HG03565 (cell line): ENCODE measurements around the gene KRTAP21-1.
"Not testable (repeated sequence)": the region's sequence is repeated elsewhere in the genome, so short reads cannot be mapped to it uniquely, and the experiment has no call there.

Experiments
- ATAC-seq: cut with Tn5 transposase; IDR thresholded peaks from one replicate; pipeline ENCODE4 v1.9.1; 2021; ENCODE audit warnings: mild to moderate bottlenecking, moderate library complexity; ENCODE audit not compliant: unreplicated experiment

The KRTAP21-1 gene

DNA sequence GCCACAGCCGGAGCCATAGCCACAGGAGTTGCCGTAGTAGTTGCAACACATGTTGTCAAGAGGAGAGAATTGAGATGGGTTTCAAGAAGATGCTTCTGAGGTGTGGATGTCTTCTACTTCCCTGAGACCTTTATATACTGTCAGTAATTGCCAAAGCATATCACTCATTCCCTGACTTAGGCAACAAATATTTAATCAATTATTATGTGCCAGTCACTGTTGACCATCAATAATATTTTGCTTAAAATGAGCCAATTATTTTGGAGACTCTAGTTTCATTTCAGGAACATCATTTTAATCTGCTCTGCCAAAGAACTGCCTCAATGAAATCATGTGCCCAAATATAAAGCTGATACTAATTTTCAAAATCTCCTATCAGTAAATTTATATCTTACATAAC lies at the start of gene KRTAP21-1:
TSS of gene KRTAP21-1 (minus strand) at position 101 of the 400 bp plus-strand sequence. CDS start at position 51, 50 bp downstream.
- not testable (repeated sequence) for ATAC-seq

DNA sequence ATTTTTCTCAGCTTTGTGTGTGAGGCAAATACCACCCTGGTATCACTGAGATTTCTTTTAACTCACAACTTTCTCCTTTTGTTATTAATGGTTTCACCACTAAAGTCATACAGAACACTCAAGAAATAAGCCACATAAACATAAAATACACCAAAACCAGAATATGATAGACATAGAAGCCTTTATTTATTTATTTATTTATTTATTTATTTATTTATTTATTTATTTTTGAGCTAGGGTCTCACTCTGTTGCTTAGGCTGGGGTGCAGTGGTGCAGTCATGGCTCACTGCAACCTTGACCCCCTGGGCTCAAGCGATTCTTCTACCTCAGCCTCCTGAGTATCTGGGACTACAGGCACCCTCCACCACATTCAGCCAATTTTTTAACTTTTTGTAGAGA lies 45.4 kb upstream of the KRTAP21-1 start:
- no peak for ATAC-seq

DNA sequence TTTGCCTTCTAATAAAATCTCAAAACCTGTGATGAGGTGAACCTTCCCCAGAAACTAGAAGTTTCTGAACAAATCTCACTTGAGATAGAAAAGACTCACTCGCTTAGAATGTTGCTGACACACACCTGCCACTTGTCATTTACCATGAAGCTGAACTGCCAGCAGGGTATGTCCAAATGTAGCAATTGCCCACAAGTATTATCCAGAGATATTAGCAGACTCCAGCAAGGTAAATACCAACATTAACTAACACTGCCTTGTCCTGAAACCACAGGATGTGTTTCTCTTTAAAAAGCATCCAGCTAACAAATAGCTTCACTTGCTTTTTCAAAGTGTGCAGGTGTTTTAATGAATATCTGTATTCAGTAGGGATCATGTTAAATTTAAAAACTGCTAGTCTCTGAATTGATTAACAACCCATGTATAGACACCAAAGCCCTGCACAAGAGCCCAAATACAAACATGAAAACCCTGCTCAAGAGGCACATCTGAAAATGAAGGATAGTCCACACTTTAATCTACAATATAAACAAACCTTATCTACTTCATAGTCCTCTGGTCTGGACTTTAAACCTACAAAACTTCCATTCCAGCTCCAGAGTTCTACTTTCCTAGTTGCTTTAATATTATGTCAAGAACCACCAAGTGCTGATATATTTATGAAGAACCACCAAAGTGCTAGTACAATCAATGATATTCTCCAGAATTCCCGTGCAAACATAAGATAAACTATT lies 38.5 kb upstream of the KRTAP21-1 start:
- ATAC-seq, result no peak

DNA sequence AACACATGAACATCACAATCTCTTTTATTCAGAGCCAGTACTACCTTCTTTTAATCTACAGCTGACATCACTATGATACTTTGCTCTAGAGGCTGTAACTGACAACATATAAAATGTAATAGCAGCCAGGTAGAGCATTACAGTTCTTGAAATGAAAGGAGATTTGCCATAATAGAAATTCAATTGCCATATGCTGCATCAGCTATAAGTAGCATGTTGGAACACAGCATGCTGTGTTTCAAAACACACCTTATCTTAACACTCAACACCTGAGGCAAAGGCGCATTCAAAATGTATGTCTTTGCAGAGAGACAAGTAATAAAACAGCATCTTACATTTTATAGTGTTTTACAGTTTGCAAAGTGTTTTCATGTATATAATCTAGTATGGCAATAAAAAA lies 24.0 kb upstream of the KRTAP21-1 start:
- no peak for ATAC-seq

DNA sequence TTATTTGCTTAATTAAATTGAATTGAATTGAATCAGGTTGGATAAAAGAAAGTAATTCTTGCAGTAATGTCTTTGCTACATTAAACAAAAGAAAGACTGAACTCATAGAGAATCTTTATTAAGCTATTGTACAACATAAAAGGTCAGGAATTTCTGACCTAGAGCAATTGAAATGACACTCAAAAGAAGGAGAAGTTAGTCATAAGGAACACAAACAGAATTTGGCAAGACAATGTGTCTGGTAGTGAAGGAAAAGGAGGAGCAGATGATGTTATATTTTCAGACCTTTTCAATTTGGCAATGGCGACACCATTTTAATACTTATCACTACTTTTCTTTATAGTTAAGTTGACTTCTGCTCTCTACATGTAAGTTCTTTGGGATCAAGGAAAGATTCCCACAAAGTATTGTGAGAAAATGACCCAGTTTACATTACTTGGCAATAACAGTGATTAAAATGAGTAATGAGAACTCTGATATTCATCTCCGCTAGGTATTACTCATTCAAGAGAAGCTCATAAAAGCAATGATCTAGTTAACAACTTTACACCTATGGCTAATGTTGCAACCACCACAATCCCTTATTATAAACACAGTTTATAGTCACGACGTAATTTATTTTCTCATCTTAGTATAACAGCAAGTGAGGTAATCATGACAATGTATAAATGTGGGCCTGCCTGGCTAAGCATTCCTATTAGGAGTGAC lies 14.7 kb upstream of the KRTAP21-1 start:
- ATAC-seq, result no peak

DNA sequence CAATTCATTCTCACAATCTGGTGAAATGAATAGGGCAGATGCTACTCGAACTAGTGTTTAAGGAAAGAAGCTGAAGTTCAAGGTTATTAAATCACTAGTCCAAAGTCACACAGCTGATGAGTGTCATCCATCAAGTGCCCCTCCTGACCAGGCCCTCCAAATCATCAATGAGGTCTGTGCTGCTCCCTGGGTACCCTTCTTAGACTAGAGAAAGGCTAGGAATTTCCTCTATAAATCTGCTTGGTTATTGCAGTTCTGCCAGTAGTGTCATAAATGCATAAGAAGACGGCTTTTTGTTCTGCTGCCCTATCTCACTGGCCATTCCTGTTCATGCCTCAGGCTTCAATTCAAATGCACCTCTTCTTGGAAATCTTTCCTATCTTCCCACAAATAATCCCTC lies 5.5 kb upstream of the KRTAP21-1 start:
- ATAC-seq, result no peak

DNA sequence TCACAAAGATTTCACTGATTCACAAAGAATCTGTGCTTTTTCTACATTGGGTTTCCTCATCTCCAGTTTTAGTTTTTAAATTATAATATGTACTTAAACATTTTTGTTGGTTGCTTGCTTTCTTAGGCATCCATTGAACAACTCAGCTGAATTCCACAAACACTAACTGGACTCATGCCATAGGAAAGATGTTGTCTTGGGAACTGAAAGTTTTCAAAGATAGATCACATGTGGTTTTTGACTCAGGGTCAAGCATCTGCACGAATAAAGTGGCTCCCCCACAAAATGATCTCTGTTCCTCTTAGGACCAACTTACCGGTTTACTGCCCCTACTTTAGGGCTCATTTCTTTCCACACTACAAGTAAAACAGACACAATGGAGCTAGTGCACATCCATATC lies 3.1 kb upstream of the KRTAP21-1 start:
- ATAC-seq, result no peak

DNA sequence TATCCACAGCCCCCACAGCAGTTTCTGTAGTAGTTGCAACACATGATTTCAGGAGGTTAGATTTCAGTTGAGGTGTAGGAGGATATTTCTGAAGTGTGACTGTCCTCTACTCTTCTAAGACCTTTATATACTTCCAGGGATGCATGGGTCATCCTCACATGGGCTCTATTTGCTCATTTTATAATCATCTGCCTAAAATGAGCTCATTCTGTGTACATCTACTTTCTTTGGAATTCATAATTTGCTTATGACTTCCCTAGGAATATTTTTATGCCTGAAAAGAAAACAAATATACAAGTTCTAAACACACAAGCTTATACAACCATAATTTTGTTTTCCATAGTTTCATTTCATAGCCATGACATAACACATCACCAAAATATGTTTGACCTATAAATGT lies 8.1 kb downstream of the KRTAP21-1 start, which contains the start of gene KRTAP21-2:
TSS of gene KRTAP21-2 (minus strand) at position 101 of the 400 bp plus-strand sequence. CDS start at position 44, 57 bp downstream.
- ATAC-seq, result no peak

DNA sequence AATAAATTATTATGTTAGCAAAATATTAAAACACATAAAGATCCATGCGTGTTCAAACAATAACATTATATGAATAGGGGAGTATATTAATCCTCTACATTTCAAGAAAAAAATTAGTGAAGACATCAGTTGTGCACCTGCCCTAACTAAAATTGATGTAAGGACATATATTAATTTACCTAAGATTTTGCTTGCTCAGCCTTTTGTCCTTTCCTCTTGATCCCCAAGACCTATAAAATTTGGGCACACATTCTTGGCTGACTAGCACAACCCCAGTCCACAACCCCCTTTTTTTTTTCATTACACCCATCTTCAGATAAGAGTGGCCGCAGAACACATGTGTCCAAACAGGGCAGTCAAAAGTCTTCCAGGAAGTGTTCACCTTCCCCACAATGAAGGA lies 14.8 kb downstream of the KRTAP21-1 start:
- ATAC-seq, result no peak

DNA sequence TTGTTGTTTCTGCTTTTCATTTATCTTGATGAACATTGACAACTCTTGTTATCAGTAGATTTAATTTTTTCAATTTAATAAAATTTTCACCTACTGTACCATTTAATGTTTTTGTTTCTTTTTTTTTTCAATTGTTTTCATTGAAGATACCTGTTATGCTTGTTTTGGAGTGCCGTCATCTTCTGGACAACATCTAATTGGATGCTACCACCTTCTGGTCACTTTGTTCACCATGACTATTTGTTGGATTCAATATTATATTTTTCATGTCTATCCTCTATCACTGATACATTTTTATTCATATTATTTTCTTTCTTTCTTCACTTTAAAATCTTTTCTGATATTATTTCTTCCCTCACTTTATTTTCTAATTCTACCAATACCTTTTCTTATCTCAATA lies 22.2 kb downstream of the KRTAP21-1 start:
- no peak for ATAC-seq

DNA sequence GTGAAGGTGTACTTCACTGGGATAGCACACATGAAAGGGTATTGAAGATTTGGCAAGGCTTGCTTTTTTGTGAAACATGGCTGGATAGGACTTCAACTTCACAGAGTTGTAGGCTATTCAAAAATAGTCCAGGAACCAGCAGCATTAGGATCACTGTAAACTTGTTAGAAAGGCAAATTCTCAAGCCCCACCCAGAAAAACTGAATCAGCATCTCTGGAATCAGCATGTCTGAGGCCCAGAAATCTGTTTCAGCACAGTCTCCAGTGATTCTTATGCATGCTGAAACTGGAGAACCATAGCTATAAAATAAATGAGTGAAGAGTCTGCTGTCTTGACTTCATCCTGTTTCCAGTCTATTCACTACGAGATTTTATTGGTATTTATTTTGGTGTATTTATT lies 28.5 kb downstream of the KRTAP21-1 start:
- ATAC-seq, result no peak

DNA sequence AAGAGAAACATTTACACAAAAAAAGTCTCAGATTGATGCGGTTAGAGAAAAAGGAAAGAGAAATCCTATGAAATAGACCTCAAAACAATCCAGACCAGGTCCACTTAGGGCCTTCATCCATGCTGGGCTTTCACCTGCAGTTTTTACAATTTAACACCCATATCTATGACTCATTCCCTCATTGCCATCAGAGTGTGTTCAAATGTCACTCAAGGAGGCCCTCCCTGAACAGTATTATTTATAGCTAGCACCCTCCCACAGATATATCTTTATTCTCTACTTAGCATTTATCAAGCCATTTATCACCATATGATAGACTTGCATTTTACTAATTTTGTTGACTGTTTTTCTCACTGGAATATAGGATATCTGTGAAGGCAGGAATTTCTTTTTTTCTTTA lies 35.8 kb downstream of the KRTAP21-1 start:
- ATAC-seq, result no peak

DNA sequence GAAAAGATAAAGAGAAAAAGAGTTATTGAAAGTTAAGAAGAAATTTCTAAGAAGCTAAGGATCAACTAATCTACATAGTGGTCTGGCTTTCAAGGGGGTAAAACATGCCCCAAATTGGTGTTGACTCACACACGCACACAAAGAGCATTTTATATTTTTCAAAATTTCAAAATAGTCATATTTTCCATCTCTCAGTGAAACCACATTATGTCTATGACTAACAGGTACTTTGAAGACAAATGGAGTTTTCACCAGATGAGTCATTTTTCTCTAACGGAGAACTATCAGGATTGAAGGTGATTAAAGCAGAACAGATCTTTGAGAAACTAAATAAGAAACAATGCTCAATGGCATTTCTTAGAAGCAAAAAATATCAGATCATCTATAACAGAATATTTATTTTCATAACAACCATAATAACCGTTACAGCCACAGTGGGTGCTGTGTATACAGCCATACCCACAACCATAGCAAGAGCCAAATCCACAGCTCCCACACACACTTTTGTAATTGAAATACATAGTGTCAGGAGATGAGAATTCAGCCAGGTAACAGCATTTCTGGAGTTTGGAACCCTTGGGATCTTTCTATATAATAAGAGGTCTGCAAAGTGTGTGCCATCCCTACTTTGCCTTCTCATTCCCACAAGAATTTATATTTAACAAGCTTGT lies 36.9 kb downstream of the KRTAP21-1 start, which contains the start of gene KRTAP21-3:
TSS of gene KRTAP21-3 (minus strand) at position 539 of the 671 bp plus-strand sequence. CDS start at position 521, 18 bp downstream.
- ATAC-seq, result peak; percentile 75

DNA sequence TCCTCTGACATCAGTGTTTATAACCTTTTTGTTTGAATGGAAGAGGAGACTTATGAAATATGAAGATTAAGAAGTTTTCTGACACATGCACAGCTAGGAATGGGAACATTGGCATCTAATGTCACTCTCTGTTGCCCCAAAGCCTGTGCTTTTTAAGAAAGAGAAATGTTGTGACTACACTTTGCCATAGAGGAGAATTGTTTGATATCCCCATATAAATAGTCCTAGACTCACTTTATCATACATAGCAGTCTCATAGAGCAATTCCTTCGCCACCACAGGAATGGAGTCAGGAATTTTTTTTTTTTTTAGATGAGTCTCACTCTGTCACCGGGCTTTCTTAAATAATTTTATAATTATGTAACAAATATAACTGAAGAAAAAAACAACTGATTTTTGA lies 38.1 kb downstream of the KRTAP21-1 start:
- no peak for ATAC-seq

DNA sequence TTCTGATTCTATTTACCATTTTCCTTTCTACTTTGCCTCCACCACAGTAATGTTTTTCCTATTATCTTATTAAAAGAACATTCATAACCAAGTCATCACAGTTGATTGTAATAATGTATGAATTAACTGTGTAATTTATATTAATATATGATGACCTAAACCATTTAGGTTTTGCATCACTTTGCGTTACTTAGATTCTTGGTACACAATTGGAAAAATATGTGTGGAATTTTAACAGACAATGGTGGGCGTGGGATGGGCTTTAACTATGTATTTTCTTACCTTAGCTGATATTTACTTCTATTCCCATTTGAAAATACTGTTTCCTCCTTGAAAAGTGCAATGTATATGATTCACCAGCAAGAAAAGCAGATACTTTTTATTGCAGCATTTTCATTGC lies 40.3 kb downstream of the KRTAP21-1 start:
- ATAC-seq, result no peak

DNA sequence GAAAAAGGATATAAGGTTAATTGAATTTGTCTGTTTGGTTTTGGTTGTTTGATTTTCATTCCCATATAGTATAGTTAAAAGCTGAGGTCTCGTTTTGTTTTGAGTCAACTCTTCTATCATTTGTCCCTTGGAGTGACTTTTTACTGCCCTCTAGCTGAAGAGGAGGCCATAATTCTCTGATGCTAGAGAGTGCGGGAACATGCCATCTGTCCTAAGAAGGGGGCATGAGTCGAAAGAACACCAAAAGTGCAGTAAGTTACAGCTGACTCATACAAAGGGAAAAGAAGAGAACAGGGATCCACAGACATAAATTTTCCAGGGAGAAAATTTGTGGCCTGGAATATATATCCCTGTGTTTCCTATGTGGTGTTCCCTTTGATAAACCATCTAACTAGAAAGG lies 40.8 kb downstream of the KRTAP21-1 start:
- no peak for ATAC-seq

DNA sequence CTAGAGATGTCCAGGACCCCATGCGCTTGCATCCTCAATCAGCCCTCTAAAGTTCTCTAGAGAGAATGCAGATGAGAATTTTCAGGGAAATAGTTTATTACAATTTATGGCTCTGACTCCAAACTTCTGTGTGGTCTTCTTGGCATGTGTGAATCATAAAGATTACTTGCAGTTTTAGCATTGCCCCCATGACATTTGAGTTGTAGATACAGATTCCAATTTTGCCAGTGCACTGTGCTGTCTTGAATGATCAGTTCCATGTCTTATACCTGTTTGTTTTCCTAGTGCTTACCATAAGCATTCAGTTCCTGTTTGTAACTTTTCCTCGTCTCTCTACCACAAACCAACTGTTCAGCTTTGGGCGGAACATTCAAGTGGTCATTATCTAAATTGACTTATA lies 41.5 kb downstream of the KRTAP21-1 start:
- no peak for ATAC-seq

DNA sequence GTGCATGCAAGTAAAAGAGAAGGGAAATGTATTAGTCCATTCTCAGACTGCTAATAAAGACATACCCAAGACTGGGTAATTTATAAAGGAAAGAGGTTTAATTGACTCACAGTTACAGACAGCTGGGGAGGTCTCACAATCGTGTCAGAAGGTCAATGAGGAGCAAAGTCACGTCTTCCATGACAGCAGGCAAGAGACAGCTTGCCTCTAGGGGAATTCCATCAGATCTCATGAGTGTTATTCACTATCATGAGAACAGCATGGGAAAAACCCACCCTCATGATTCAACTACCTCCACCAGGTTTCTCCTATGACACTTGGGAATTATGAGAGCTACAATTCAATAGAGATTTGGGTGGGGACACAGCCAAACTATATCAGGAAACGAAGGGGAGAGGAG lies 44.7 kb downstream of the KRTAP21-1 start:
- ATAC-seq, result no peak

DNA sequence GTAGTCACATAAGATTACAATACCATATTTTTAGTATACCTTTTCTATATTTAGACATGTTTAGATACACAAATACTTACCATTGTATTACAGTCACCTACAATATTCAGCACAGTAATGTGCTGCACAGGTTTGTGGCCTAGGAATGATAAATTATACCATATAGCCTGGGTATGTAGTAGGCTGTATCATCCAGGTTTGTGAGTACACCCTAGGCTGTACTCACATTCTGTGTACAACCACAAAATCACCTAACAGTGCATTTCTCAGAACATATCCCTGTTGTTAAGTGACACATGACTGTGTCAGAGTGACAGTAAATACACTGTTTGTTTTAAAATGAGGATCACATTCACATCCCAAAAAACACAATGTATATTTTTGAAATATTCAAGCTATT lies 47.8 kb downstream of the KRTAP21-1 start:
- ATAC-seq, result no peak
